Measurements from ENCODE around the gene MRPL36. TPM values are rescaled to one million over a fixed set of nuclear protein-coding genes. Genes with fewer than 3 reads are reported as not detected.

The MRPL36 gene
- total RNA-seq, 1 donor from 2014 or later = 21.4 TPM

Other genes with a start within 250 kb of the MRPL36 start
- 29.8 TPM for gene NDUFS6, start 1.6 kb upstream of the MRPL36 start, total RNA-seq
- not detected for gene IRX4, start 83.1 kb upstream of the MRPL36 start, total RNA-seq

Data from ascending aorta (tissue), 1 donor.